Activated CD4-positive, alpha-beta memory T cell treated with anti-CD3 and anti-CD28 coated beads for 36 hours (primary cell): ENCODE data around the gene KBTBD12. TPM values are rescaled to one million over a fixed set of nuclear protein-coding genes. Genes with fewer than 3 reads are reported as not detected.

Experiments used
- CTCF ChIA-PET: fragments of 350-600 bp; sonication (Branson Sonifier 250); formaldehyde crosslinking; loops from one replicate; lab custom pipeline; 2021; ENCODE audit warnings: antibody characterized with exemption, inconsistent platforms; lab: Charles Lee
- POLR2A ChIA-PET: fragments of 350-600 bp; sonication (Branson Sonifier 250); formaldehyde crosslinking; loops from one replicate; lab custom pipeline; 2021; ENCODE audit warnings: antibody characterized with exemption; lab: Charles Lee
- DNase-seq: peaks from one replicate; pipeline ENCODE4 v3.0.0-alpha.2; 2020
- H3K27ac Mint-ChIP-seq: one replicate; pipeline ENCODE4 v1.8.0; 2021; ENCODE audit warnings: mixed read lengths
- H3K27me3 Mint-ChIP-seq: one replicate; pipeline ENCODE4 v1.8.0; 2021; ENCODE audit warnings: mixed read lengths
- H3K36me3 Mint-ChIP-seq: one replicate; pipeline ENCODE4 v1.8.0; 2021; ENCODE audit warnings: mixed read lengths
- H3K4me1 Mint-ChIP-seq: one replicate; pipeline ENCODE4 v1.8.0; 2021; ENCODE audit warnings: low read depth, mixed read lengths
- H3K4me3 Mint-ChIP-seq: one replicate; pipeline ENCODE4 v1.8.0; 2021; ENCODE audit warnings: mild to moderate bottlenecking, mixed read lengths
- H3K9me3 Mint-ChIP-seq: one replicate; pipeline ENCODE4 v1.8.0; 2021; ENCODE audit warnings: mixed read lengths
- intact Hi-C: fragments of 100-400 bp; cut with micrococcal nuclease; formaldehyde crosslinking; loops from one replicate; pipeline ENCODE4 v1.15.1; 2023
- total RNA-seq, 2 experiments: library from RNA; stranded (reverse); gene quantifications; one replicate each; pipeline ENCODE4 v1.2.3, GENCODE V29; 2021

Gene KBTBD12
- total RNA-seq, 2 experiments from 2014 or later = not detected

GRCh38 chr3:127960421-127960965 lies 45.5 kb downstream of the KBTBD12 start:
- Mint-ChIP-seq H3K27me3 (peaks cover 4% of the 10 kb centered on the region), H3K4me3 (no peak overlapping the region), H3K27ac (no peak overlapping the region), H3K36me3 (no peaks in the 10 kb centered on the region), H3K4me1 (no peaks in the 10 kb centered on the region), H3K9me3 (no peaks in the 10 kb centered on the region)
- CTCF ChIA-PET = no interaction called here
- intact Hi-C loops = no loop called here
- no peak for DNase-seq
- POLR2A ChIA-PET = no interaction called here

GRCh38 chr3:127961124-127961523 lies 46.1 kb downstream of the KBTBD12 start:
- POLR2A ChIA-PET = no interaction called here
- DNase-seq = no peak
- Mint-ChIP-seq H3K4me1 (no peaks in the 10 kb centered on the region), H3K27me3 (peaks cover 5% of the 10 kb centered on the region), H3K36me3 (no peaks in the 10 kb centered on the region), H3K27ac (no peak overlapping the region), H3K4me3 (no peak overlapping the region), H3K9me3 (no peaks in the 10 kb centered on the region)
- intact Hi-C loops = no loop called here
- CTCF ChIA-PET = no interaction called here

GRCh38 chr3:127961963-127962362 lies 46.9 kb downstream of the KBTBD12 start:
- no peak overlapping the region for H3K27ac Mint-ChIP-seq
- ChIA-PET POLR2A (no interaction called here), CTCF (no interaction called here)
- H3K4me1 Mint-ChIP-seq = no peaks in the 10 kb centered on the region
- DNase-seq = no peak
- H3K4me3 Mint-ChIP-seq = no peak overlapping the region
- no peaks in the 10 kb centered on the region for H3K9me3 Mint-ChIP-seq
- H3K36me3 Mint-ChIP-seq = no peaks in the 10 kb centered on the region
- intact Hi-C loops = no loop called here
- H3K27me3 Mint-ChIP-seq = peaks cover 5% of the 10 kb centered on the region

GRCh38 chr3:127962937-127963336 lies 47.9 kb downstream of the KBTBD12 start:
- intact Hi-C loops = no loop called here
- no peaks in the 10 kb centered on the region for H3K4me1 Mint-ChIP-seq
- no peaks in the 10 kb centered on the region for H3K36me3 Mint-ChIP-seq
- H3K9me3 Mint-ChIP-seq = no peaks in the 10 kb centered on the region
- H3K4me3 Mint-ChIP-seq = no peak overlapping the region
- H3K27ac Mint-ChIP-seq = no peak overlapping the region
- CTCF ChIA-PET = no interaction called here
- peaks cover 3% of the 10 kb centered on the region for H3K27me3 Mint-ChIP-seq
- POLR2A ChIA-PET = no interaction called here
- no peak for DNase-seq

- Mint-ChIP-seq H3K9me3 (no peaks in the 10 kb centered on the region), H3K36me3 (no peaks in the 10 kb centered on the region), H3K27me3 (peaks cover 3% of the 10 kb centered on the region), H3K27ac (no peak overlapping the region), H3K4me1 (no peaks in the 10 kb centered on the region), H3K4me3 (no peak overlapping the region)
- intact Hi-C loops = no loop called here
- POLR2A ChIA-PET = no interaction called here
- DNase-seq = no peak
- CTCF ChIA-PET = no interaction called here
These were observed 49.0 kb downstream of the KBTBD12 start for GRCh38 chr3:127964053-127964452.

- Mint-ChIP-seq H3K9me3 (no peaks in the 10 kb centered on the region), H3K36me3 (no peaks in the 10 kb centered on the region), H3K4me3 (no peak overlapping the region), H3K27me3 (peaks cover 3% of the 10 kb centered on the region), H3K4me1 (no peaks in the 10 kb centered on the region), H3K27ac (no peak overlapping the region)
- CTCF ChIA-PET = no interaction called here
- intact Hi-C loops = no loop called here
- POLR2A ChIA-PET = no interaction called here
- no peak for DNase-seq
These were observed 49.8 kb downstream of the KBTBD12 start for GRCh38 chr3:127964816-127965215.

GRCh38 chr3:127967316-127967715 lies 52.3 kb downstream of the KBTBD12 start:
- ChIA-PET CTCF (interaction anchor here (2.0 kb wide), 1 partner anchor 392 kb away, joined by 5 read pairs; no protein-coding TSS in a partner anchor), POLR2A (no interaction called here)
- Mint-ChIP-seq H3K27ac (no peak overlapping the region), H3K4me3 (no peak overlapping the region), H3K36me3 (no peaks in the 10 kb centered on the region), H3K27me3 (peaks cover 5% of the 10 kb centered on the region), H3K9me3 (no peaks in the 10 kb centered on the region), H3K4me1 (no peaks in the 10 kb centered on the region)
- DNase-seq = no peak
- intact Hi-C loops = no loop called here

GRCh38 chr3:127970966-127971592 lies 56.0 kb downstream of the KBTBD12 start:
- intact Hi-C loops = loop anchor here (2.0 to 5.0 kb wide), 2 partner anchors 319 to 396 kb away; no protein-coding TSS in a partner anchor

GRCh38 chr3:127974226-127974625 lies 59.2 kb downstream of the KBTBD12 start:
- Mint-ChIP-seq H3K4me3 (no peak overlapping the region), H3K27ac (no peak overlapping the region), H3K4me1 (no peaks in the 10 kb centered on the region), H3K27me3 (peaks cover 15% of the 10 kb centered on the region), H3K36me3 (no peaks in the 10 kb centered on the region), H3K9me3 (no peaks in the 10 kb centered on the region)
- intact Hi-C loops = loop anchor here (5.0 kb wide), 1 partner anchor 322 kb away; no protein-coding TSS in a partner anchor
- CTCF ChIA-PET = no interaction called here
- no peak for DNase-seq
- POLR2A ChIA-PET = no interaction called here

More at GRCh38 chr3:127970966-127971592, 56.0 kb downstream of the KBTBD12 start:
- CTCF ChIA-PET = interaction anchor here (0.9 to 3.0 kb wide), 2 partner anchors 137 to 396 kb away, joined by 3 to 14 read pairs; no protein-coding TSS in a partner anchor
- DNase-seq = peak; percentile 21
- no peaks in the 10 kb centered on the region for H3K4me1 Mint-ChIP-seq
- POLR2A ChIA-PET = no interaction called here
- H3K9me3 Mint-ChIP-seq = no peaks in the 10 kb centered on the region
- no peaks in the 10 kb centered on the region for H3K36me3 Mint-ChIP-seq
- peaks cover 8% of the 10 kb centered on the region for H3K27me3 Mint-ChIP-seq
- no peak overlapping the region for H3K4me3 Mint-ChIP-seq
- no peak overlapping the region for H3K27ac Mint-ChIP-seq

- Mint-ChIP-seq H3K27ac (no peak overlapping the region), H3K4me3 (no peak overlapping the region), H3K4me1 (no peaks in the 10 kb centered on the region), H3K36me3 (no peaks in the 10 kb centered on the region), H3K27me3 (peaks cover 15% of the 10 kb centered on the region), H3K9me3 (no peaks in the 10 kb centered on the region)
- POLR2A ChIA-PET = no interaction called here
- CTCF ChIA-PET = interaction anchor here (1.8 kb wide), 1 partner anchor 400 kb away, joined by 9 read pairs; no protein-coding TSS in a partner anchor
- intact Hi-C loops = no loop called here
- no peak for DNase-seq
These were observed 60.4 kb downstream of the KBTBD12 start for GRCh38 chr3:127975153-127976029.

GRCh38 chr3:127978636-127979035 lies 63.6 kb downstream of the KBTBD12 start:
- H3K27me3 Mint-ChIP-seq = peaks cover 13% of the 10 kb centered on the region
- H3K4me3 Mint-ChIP-seq = no peak overlapping the region
- ChIA-PET CTCF (no interaction called here), POLR2A (no interaction called here)
- no peaks in the 10 kb centered on the region for H3K4me1 Mint-ChIP-seq
- intact Hi-C loops = no loop called here
- DNase-seq = no peak
- no peaks in the 10 kb centered on the region for H3K9me3 Mint-ChIP-seq
- H3K36me3 Mint-ChIP-seq = no peaks in the 10 kb centered on the region
- no peak overlapping the region for H3K27ac Mint-ChIP-seq

GRCh38 chr3:127979473-127979872 lies 64.4 kb downstream of the KBTBD12 start:
- H3K4me3 Mint-ChIP-seq = no peak overlapping the region
- H3K27me3 Mint-ChIP-seq = peaks cover 9% of the 10 kb centered on the region
- CTCF ChIA-PET = no interaction called here
- POLR2A ChIA-PET = no interaction called here
- intact Hi-C loops = no loop called here
- H3K27ac Mint-ChIP-seq = no peak overlapping the region
- no peak for DNase-seq
- no peaks in the 10 kb centered on the region for H3K9me3 Mint-ChIP-seq
- no peaks in the 10 kb centered on the region for H3K4me1 Mint-ChIP-seq
- H3K36me3 Mint-ChIP-seq = no peaks in the 10 kb centered on the region
